GM18951 (cell line): ENCODE measurements around the gene FREM1.
"Not testable (repeated sequence)": the region's sequence is repeated elsewhere in the genome, so short reads cannot be mapped to it uniquely, and the experiment has no call there.

Experiments
- POLR2A ChIP-seq: IDR thresholded peaks from 4 replicates; pipeline ENCODE4 v1.6.1; 2011; ENCODE audit warnings: mild to moderate bottlenecking; ENCODE audit not compliant: insufficient read length, insufficient read depth; ENCODE audit errors: extremely low read depth
- in situ Hi-C: fragments of 300-500 bp; cut with MboI; formaldehyde crosslinking; loops from one replicate; pipeline ENCODE4 v1.12.0; 2022; ENCODE audit warnings: low sequenced_read_pairs, mixed read lengths, inconsistent platforms; ENCODE audit not compliant: unreplicated experiment

FREM1 gene

GRCh38 chr9:14932641-14933040 lies 22.4 kb upstream of the FREM1 start:
- no peak for TF ChIP-seq POLR2A
- in situ Hi-C loops: no loop called here

GRCh38 chr9:14932231-14932630 lies 22.0 kb upstream of the FREM1 start:
- in situ Hi-C loops: no loop called here
- no peak for TF ChIP-seq POLR2A

GRCh38 chr9:14926941-14927624 lies 16.9 kb upstream of the FREM1 start:
- in situ Hi-C loops: no loop called here
- TF ChIP-seq POLR2A: no peak

- TF ChIP-seq POLR2A: no peak
- in situ Hi-C loops: no loop called here
Observed at GRCh38 chr9:14924230-14925219, 14.3 kb upstream of the FREM1 start.

GRCh38 chr9:14923701-14924100 lies 13.5 kb upstream of the FREM1 start:
- in situ Hi-C loops: no loop called here
- no peak for TF ChIP-seq POLR2A

GRCh38 chr9:14920805-14921204 lies 10.6 kb upstream of the FREM1 start:
- in situ Hi-C loops: not testable (repeated sequence)

GRCh38 chr9:14913366-14913765 lies 3.1 kb upstream of the FREM1 start:
- TF ChIP-seq POLR2A: no peak
- in situ Hi-C loops: no loop called here

- no peak for TF ChIP-seq POLR2A
- in situ Hi-C loops: no loop called here
Observed at GRCh38 chr9:14912859-14913258, 2.6 kb upstream of the FREM1 start.

- in situ Hi-C loops: no loop called here
Observed at GRCh38 chr9:14911046-14911445, 818 bp upstream of the FREM1 start.

GRCh38 chr9:14909601-14909960 lies 647 bp downstream of the FREM1 start:
- TF ChIP-seq POLR2A: no peak
- in situ Hi-C loops: no loop called here

More at GRCh38 chr9:14911046-14911445, 818 bp upstream of the FREM1 start:
- TF ChIP-seq POLR2A: no peak

- TF ChIP-seq POLR2A: no peak
- in situ Hi-C loops: no loop called here
Observed at GRCh38 chr9:14909181-14909580, 1.0 kb downstream of the FREM1 start.

- in situ Hi-C loops: no loop called here
- no peak for TF ChIP-seq POLR2A
Observed at GRCh38 chr9:14908295-14909180, 1.7 kb downstream of the FREM1 start.

- TF ChIP-seq POLR2A: no peak
- in situ Hi-C loops: no loop called here
Observed at GRCh38 chr9:14907696-14908095, 2.5 kb downstream of the FREM1 start.
